HG03025 (cell line): Measurements from ENCODE around the gene PSG7.
"Not testable (repeated sequence)": the region's sequence is repeated elsewhere in the genome, so short reads cannot be mapped to it uniquely, and the experiment has no call there.

Experiments
- ATAC-seq: cut with Tn5 transposase; IDR thresholded peaks from one replicate; pipeline ENCODE4 v1.9.1; 2021; ENCODE audit warnings: mild to moderate bottlenecking, moderate library complexity; ENCODE audit not compliant: unreplicated experiment, low FRiP score

Gene PSG7

GRCh38 chr19:42937107-42937506, at the start of gene PSG7:
Gene PSG7 (minus strand): TSS chr19:42937207. CDS start chr19:42937076, 131 bp downstream.
- not testable (repeated sequence) for ATAC-seq

- no peak for ATAC-seq
Measured at GRCh38 chr19:42985588-42985987, 48.6 kb upstream of the PSG7 start.

GRCh38 chr19:42982111-42982510, 45.1 kb upstream of the PSG7 start:
- ATAC-seq = not testable (repeated sequence)

- ATAC-seq = not testable (repeated sequence)
Measured at GRCh38 chr19:42971451-42971850, 34.4 kb upstream of the PSG7 start.

GRCh38 chr19:42965176-42965575, 28.2 kb upstream of the PSG7 start:
- ATAC-seq = no peak

GRCh38 chr19:42961119-42961518, 24.1 kb upstream of the PSG7 start:
- ATAC-seq = no peak

- not testable (repeated sequence) for ATAC-seq
Measured at GRCh38 chr19:42952126-42952525, 15.1 kb upstream of the PSG7 start.

GRCh38 chr19:42951476-42951875, 14.5 kb upstream of the PSG7 start:
- ATAC-seq = not testable (repeated sequence)

GRCh38 chr19:42942187-42942789, 5.3 kb upstream of the PSG7 start:
- ATAC-seq = no peak

GRCh38 chr19:42934726-42935125, 2.3 kb downstream of the PSG7 start:
- not testable (repeated sequence) for ATAC-seq

- not testable (repeated sequence) for ATAC-seq
Measured at GRCh38 chr19:42934183-42934582, 2.8 kb downstream of the PSG7 start.

- not testable (repeated sequence) for ATAC-seq
Measured at GRCh38 chr19:42933412-42933811, 3.6 kb downstream of the PSG7 start.

GRCh38 chr19:42932485-42933101, 4.4 kb downstream of the PSG7 start:
- not testable (repeated sequence) for ATAC-seq

- ATAC-seq = not testable (repeated sequence)
Measured at GRCh38 chr19:42930214-42930613, 6.8 kb downstream of the PSG7 start.

GRCh38 chr19:42928896-42929295, 8.1 kb downstream of the PSG7 start:
- ATAC-seq = no peak

- no peak for ATAC-seq
Measured at GRCh38 chr19:42926781-42927180, 10.2 kb downstream of the PSG7 start.

- ATAC-seq = not testable (repeated sequence)
Measured at GRCh38 chr19:42923106-42923505, 13.9 kb downstream of the PSG7 start.

- not testable (repeated sequence) for ATAC-seq
Measured at GRCh38 chr19:42920971-42921370, 16.0 kb downstream of the PSG7 start.

GRCh38 chr19:42919757-42920079, 17.3 kb downstream of the PSG7 start:
- ATAC-seq = no peak

GRCh38 chr19:42919070-42919756, 17.8 kb downstream of the PSG7 start:
- not testable (repeated sequence) for ATAC-seq

- not testable (repeated sequence) for ATAC-seq
Measured at GRCh38 chr19:42918377-42919069, 18.5 kb downstream of the PSG7 start.
